Vagina (tissue), 2 donors: Measurements from ENCODE around the gene ZNF76.

Experiments used
- POLR2A ChIP-seq, 2 donors: fragments of 450-650 bp; IDR thresholded peaks; one replicate each; pipeline ENCODE4 v1.6.1; 2017; ENCODE audit warnings: antibody characterized with exemption in 2 of 2, mild to moderate bottlenecking in 2 of 2, moderate library complexity in 2 of 2
- POLR2AphosphoS5 ChIP-seq, 2 donors: sonication (generic); formaldehyde crosslinking; IDR thresholded peaks; one replicate each; pipeline ENCODE4 v1.9.0; 2017; ENCODE audit warnings: antibody characterized with exemption in 2 of 2, mild to moderate bottlenecking in 2 of 2, low read depth in 1 of 2; ENCODE audit not compliant: insufficient read depth in 1 of 2
- TF ChIP-seq, protein P1 (sequence below), 3 experiments: fragments of 450-650 bp in 2 of 3; fragments of 200-600 bp in 1 of 3; sonication (generic) in 1 of 3; IDR thresholded peaks; one replicate each; pipeline ENCODE4 v1.5.1; 2017 to 2019; ENCODE audit warnings: antibody characterized with exemption in 3 of 3, mild to moderate bottlenecking in 2 of 3, moderate library complexity in 2 of 3

DNA sequence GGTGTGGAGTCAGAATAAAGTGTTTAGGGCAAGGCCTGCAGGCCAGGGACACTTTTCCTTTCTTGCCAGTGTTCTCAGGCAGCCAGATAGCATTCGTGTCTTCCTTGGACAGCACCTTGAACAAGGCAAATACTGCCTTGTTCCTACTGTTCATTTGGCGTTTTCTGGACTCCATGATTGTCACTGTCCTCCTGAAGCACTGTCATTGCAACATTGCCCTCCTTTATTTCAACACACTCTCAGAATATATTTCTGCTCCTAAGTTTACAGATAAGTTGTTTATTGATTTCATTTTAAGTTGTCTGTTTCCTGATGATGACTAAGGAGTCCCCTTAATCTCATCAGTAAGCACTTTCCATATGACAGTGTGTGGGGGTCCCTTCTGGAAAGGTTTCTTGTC is 22.9 kb downstream of the ZNF76 start:
- TF ChIP-seq, protein P1, sequence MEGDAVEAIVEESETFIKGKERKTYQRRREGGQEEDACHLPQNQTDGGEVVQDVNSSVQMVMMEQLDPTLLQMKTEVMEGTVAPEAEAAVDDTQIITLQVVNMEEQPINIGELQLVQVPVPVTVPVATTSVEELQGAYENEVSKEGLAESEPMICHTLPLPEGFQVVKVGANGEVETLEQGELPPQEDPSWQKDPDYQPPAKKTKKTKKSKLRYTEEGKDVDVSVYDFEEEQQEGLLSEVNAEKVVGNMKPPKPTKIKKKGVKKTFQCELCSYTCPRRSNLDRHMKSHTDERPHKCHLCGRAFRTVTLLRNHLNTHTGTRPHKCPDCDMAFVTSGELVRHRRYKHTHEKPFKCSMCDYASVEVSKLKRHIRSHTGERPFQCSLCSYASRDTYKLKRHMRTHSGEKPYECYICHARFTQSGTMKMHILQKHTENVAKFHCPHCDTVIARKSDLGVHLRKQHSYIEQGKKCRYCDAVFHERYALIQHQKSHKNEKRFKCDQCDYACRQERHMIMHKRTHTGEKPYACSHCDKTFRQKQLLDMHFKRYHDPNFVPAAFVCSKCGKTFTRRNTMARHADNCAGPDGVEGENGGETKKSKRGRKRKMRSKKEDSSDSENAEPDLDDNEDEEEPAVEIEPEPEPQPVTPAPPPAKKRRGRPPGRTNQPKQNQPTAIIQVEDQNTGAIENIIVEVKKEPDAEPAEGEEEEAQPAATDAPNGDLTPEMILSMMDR (IDR thresholded peaks at IDR 0.05), result no peak
- TF ChIP-seq POLR2A (IDR thresholded peaks at IDR 0.05), result no peak
- no peak for TF ChIP-seq POLR2AphosphoS5 (IDR thresholded peaks at IDR 0.05; ENCODE audit: insufficient read depth in 1 of 2, low read depth in 1 of 2)
